Measurements from ENCODE around the gene SARNP.
A peak's percentile ranks its signal among the peaks of the same experiment; 100 is the strongest.

Gene SARNP

GRCh38 chr12:55721601-55722213 lies 95.8 kb downstream of the SARNP start:
- no peak for DNase-seq

- DNase-seq: peak; percentile 34
Observed at GRCh38 chr12:55720894-55721444, 96.6 kb downstream of the SARNP start.

GRCh38 chr12:55720071-55720564 lies 97.4 kb downstream of the SARNP start, which contains the start of gene RDH5:
TSS of gene RDH5 (plus strand) at chr12:55720393. CDS start at chr12:55721185, 792 bp downstream.
- no peak for DNase-seq

- DNase-seq: no peak
Observed at GRCh38 chr12:55719371-55719770, 98.2 kb downstream of the SARNP start.

GRCh38 chr12:55718624-55719275 lies 98.8 kb downstream of the SARNP start:
- DNase-seq: no peak

GRCh38 chr12:55718015-55718414 lies 99.5 kb downstream of the SARNP start:
- DNase-seq: no peak

GRCh38 chr12:55717011-55718007 lies 100.2 kb downstream of the SARNP start:
- DNase-seq: no peak

GRCh38 chr12:55716582-55716957 lies 101.0 kb downstream of the SARNP start:
- no peak for DNase-seq

- DNase-seq: peak; percentile 92
Observed at GRCh38 chr12:55715833-55716581, 101.5 kb downstream of the SARNP start, which contains the start of gene BLOC1S1. TSS of gene BLOC1S1 (plus strand) at chr12:55716046. CDS start at chr12:55716052, 6 bp downstream.

- no peak for DNase-seq
Observed at GRCh38 chr12:55715169-55715764, 102.3 kb downstream of the SARNP start.

GRCh38 chr12:55713721-55714120 lies 103.8 kb downstream of the SARNP start:
- no peak for DNase-seq

GRCh38 chr12:55712700-55713415 lies 104.7 kb downstream of the SARNP start:
- no peak for DNase-seq

GRCh38 chr12:55711786-55712553 lies 105.6 kb downstream of the SARNP start:
- no peak for DNase-seq

- DNase-seq: no peak
Observed at GRCh38 chr12:55708695-55709233, 108.8 kb downstream of the SARNP start.

- DNase-seq: peak; percentile 65
Observed at GRCh38 chr12:55707841-55708694, 109.5 kb downstream of the SARNP start, which contains the start of gene ITGA7. TSS of gene ITGA7 (minus strand) at chr12:55707904. CDS start at chr12:55707682, 222 bp downstream.
